Measurements from ENCODE around the gene UNKL.
A peak's percentile ranks its signal among the peaks of the same experiment; 100 is the strongest.

The UNKL gene

GRCh38 chr16:1375741-1376410 is 38.6 kb downstream of the UNKL start:
- no peak for DNase-seq (ENCODE audit: low spot score)

GRCh38 chr16:1375298-1375640 is 39.2 kb downstream of the UNKL start:
- DNase-seq (ENCODE audit: low spot score) = no peak

GRCh38 chr16:1374418-1375297 is 39.8 kb downstream of the UNKL start:
- DNase-seq (ENCODE audit: low spot score) = no peak

DNA sequence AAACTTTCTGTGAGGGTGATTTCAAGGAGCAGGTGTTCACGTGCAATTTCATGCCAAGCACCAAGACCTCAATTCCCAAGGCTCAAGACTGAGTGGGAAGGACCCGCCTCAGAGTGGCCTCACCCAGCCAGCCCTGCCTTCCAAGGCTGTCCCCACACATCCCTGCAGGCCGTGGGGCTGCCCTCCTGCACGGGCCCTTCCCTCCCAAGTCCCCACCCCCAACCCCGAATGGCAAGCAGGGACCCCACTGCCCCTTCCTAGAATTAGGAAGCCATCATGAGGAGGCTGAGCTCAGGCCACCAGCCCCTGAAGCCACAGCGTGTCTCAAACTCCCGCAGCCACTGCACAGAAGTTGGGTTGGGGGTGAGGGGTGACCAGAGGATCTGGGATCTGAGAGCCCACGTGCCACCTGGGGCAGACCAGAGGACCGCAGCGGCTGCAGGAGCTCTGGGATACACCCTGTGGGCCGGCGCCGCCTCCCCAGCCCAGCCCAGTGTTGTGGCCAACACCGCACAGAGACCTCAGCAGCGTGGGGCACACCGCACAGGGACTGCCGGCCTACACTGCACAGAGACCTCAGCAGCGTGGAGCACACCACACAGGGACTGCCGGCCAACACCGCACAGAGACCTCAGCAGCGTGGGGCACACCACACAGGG is 42.1 kb downstream of the UNKL start:
- peak; percentile 48 for DNase-seq (ENCODE audit: low spot score)

DNA sequence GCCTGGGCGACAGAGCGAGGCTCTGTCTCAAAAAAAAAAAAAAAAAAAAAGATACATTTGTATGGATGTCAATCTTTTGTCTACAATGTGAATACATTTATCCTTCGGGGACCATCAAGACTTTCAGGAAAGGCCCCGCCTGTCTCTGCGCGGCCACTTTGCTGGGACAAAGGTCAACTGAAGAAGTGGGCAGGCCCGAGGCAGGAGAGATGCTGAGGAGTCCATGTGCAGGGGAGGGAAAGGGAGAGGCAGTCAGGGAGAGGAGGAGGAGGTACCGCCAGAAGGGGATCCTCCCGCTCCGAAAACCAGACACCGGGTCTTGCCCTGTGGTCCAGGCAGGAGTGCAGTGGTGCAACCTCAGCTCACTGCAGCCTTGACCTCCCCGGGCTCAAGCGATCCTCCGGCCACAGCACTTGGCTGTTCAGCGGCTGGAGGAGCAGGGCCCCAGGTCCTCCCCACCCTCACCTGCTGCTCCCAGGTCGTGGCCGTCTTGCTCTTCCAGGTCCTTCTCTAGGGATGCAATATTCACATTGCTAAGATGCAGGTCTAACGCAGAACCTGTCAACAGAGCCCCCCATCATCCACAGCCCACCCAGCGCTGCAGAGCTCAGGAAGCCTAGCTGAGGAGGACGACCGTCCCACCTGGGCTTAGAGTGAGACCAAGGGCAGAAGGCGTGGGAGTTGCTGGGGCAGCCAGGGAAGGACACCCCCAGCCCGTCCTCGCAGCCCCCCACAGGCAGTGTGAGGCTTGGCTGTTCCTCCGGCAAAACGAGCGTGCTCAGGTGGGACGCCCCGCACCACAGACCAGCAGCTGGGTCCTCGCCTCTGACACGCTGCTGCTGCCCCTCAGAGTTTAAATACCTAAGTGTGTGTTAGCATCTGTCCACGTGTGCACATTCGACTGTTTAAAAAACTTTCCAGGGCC is 43.2 kb downstream of the UNKL start:
- no peak for DNase-seq (ENCODE audit: low spot score)

DNA sequence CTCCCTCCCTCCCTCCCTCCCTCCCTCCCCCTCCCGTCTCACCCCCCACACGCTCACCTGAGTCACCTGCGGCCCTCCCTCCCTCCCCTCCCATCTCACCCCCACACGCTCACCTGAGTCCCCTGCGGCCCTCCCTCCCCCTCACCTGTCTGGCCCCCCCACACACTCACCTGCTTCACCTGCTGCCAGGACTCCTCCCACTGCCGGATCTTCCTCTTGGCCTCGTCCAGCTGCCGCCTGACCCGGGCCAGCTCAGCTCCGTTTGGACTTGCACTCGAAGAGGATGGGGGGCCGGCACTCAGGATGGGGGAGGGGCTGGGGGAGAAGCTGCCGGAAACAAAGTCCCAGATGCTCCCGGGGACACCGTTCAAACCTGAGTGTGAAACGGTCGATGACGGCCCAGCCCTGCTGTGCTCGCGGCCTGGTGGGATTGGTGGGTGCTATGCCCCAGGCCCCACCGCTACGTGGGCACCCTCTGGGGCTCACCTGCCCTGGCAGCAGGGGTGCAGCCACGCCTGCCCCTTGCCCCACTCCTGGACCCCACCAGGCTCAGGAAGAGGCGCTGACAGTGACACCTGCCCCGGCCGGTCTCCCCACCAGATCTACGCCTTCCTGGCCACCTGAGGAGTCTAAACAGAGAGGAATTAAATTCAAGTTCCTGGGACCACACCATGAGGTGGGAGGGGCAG is 46.9 kb downstream of the UNKL start:
- no peak for DNase-seq (ENCODE audit: low spot score)

GRCh38 chr16:1366712-1367299 is 47.7 kb downstream of the UNKL start:
- no peak for DNase-seq (ENCODE audit: low spot score)

DNA sequence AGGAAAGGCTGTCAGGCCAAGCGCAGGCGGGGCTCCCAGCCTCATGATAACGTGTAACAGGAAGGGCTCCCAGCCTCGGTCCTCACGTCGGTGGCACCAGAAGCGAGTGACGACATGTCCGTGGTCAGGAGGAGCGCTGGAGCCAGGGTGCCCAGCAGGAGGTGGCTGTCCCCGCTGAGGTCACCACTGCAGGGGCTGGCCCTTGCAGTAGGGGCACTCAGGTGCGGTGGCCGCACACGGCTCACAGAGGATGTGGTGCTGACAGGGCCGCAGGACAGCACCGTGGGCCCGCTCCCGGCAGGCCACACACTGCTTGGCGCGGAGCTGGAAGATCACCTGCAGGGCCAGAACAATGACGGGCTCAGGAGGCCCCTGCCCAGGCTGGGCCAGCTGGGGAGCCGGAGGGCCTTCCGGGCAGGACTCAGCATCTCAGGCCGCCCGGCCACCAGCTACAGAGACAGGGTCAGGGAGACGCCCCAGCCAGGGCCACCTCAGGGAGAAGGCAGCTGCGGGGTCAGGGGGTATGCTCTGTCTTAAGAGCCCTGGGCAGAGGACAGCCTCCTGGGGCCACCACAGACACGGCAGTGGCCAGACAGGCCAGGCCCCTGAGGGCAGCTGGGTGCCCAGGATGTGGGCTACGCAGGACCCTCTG is 48.3 kb downstream of the UNKL start:
- no peak for DNase-seq (ENCODE audit: low spot score)

- DNase-seq (ENCODE audit: low spot score) = no peak
These were observed 50.0 kb downstream of the UNKL start for GRCh38 chr16:1364510-1364909.

DNA sequence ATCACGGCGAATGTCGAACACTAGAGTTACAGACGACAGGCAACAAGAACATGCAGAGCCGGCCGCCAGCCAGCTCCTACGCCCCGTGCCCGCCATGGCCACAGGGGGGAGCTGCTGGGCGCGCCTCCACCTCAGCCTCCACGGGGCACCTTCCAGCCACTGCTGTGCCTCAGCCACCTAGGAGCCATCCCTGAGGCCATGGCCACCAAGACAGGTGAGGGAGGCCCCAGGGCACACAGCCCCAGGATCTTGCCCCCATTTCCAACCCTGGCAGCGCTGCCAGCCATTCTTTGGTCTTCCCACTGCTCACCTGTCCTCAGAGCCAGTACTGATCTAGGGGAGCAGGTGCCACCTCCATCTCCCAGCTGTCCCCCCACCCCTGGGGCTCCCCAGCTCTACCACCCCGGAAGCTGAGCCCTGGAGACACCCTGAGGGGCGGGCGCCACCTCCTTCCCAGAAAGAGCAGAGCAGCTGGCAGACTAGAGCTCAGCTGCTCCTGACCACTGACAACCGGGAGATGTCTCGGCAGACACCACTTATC is 50.9 kb downstream of the UNKL start:
- DNase-seq (ENCODE audit: low spot score) = no peak

DNA sequence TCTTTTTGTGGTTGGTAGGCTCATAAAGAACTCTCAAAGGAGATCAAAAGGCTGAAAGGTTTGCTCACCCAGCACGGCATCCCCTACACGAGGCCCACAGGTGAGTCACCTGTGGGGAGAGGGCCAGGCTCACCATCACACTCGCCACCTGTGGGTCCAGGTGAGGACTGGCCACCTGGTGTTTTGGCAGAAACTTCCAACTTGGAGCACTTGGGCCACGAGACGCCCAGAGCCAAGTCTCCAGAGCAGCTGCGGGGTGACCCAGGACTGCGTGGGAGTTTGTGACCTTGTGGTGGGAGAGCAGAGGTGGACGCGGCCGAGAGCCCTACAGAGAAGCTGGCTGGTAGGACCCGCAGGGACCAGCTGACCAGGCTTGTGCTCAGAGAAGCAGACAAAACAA is 51.7 kb downstream of the UNKL start:
- no peak for DNase-seq (ENCODE audit: low spot score)

GRCh38 chr16:1361685-1362360 is 52.7 kb downstream of the UNKL start:
- DNase-seq (ENCODE audit: low spot score) = no peak

DNA sequence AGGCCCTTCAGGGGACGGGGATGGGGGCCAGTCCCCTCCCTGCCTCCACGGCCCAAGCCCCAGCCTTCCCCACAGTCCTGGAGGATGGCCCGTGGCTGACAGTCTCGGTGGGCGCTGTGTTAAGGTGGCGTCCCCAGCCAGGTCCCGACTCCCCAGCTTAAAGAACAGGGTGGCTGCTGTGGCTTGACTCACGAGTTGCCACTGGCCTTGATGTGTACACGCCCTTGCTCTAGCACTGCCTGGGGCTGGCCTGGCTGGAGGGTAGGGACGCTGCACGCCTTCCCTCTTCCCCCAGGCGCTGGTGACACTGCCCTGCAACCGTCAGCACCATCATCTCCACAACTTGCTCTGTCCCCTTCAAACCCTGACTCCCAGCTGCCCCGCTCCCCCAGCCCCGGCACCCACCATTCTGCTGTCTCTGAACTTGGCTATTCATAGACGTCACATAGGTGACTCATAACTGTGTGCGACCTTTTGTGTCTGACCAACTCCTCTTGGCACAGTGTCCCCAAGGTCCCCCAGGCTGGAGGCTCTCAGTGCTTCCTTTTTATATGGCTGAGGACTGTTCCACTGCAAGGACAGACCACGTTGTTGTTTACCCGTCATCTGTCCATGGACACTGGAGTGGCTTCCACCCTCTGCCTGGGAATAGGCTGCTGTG is 56.5 kb downstream of the UNKL start:
- DNase-seq (ENCODE audit: low spot score) = no peak

DNA sequence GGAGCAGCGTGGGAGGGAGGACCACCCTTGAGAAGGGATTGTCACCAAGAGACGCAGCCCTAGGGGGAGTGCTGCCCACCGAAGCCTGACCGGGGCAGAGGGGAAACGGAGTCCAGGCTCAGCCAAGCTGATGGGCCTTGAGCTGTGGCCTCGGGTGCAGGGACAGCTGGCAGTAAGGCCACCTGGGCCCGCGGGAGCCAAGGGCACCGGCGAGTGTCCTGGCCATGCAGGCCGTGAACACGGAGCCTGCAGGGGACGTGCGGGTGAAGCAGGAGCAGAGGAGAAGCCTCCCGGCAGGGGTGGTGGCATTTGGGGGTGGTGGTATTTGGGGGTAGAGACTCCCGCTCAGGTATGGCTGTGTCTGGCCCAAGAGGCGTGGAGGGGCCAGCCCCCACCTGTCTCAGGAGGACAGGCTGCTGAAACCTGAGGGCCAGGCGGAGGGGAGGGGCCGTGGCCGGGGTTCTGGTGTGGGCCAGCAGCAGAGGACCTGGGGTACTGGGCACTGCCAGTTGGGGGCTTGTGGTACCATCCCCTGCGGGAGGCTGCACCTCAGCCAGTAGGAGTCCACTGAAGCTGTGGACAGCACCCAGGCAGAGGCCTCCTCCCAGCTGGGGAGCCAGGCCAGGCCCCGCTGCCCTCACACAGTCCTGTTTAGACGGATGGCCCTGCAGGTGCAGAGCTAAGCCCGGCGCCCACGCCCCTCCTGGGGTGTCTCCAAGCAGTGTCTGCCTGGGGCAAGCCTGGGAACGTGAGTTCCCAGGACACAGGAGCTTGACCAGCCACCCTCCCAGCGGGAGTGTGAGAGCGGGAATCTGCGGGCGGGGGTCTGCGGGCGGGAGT is 58.2 kb downstream of the UNKL start:
- DNase-seq (ENCODE audit: low spot score) = no peak

GRCh38 chr16:1355591-1355990 is 58.9 kb downstream of the UNKL start:
- DNase-seq (ENCODE audit: low spot score) = no peak

DNA sequence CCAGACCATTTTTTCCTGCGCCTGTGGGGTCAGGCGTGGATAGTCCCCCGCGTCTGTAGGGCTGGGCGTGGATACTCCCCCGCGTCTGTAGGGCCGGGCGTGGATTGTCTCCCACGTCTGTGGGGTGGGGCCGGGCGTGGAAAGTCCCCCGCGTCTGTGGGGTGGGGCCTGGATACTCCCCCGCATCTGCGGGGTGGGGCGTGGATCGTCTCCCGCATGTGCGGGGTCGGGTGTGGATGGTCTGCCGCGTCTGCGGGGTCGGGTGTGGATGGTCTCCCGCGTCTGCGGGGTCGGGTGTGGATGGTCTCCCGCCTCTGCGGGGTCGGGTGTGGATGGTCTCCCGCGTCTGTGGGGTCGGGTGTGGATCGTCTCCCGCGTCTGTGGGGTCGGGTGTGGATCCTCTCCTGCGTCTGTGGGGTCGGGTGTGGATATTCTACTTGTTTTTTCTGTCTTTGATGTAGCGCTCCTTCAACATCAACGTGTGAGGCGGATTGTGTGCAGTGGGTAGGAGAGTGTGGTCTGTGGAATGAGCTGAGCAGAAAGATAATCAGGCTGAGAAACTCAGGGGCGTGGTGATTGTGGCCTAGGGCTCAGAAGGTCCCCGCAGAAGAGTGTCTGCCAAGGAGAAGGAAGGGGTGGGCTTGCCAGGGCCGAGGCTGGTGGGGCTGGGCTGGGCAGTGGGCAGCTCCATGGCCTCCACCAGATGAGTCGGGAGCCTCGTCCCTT is 59.5 kb downstream of the UNKL start:
- DNase-seq (ENCODE audit: low spot score) = no peak

DNA sequence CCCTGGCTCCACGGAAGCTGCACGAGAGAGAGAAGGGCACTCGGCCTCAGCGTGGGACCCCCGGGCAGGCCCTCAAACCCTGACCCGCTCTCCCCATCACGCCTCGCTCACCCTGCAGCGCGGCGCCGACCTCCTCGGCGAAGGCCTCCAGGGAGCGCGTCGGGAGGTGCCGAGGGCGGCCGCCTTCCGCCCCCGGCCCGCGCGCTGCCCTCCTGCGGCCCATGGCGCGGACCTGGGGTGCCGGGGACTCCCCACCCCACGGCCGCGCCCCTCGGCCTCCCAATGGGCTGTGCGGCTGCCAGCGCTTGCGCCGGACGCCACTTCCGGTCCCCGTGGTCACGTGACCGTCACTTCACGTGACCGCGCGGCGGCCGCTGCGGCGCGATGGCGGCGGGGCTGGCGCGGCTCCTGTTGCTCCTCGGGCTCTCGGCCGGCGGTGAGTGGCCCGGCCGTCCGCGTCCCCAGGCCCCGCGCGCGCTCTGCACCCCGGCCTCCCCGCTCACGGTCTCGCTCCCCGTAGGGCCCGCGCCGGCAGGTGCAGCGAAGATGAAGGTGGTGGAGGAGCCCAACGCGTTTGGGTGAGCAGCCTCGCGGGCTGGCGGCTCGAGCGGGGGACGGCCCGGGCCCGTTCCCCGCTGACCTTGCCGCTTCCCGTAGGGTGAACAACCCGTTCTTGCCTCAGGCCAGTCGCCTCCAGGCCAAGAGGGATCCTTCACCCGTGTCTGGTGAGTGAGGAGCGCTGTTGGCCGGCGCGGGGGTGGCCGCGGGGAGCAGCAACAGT is 62.7 kb downstream of the UNKL start, which contains the start of the genes GNPTG and TSR3:
Gene GNPTG, plus strand, starts transcription at position 350 of the 781 bp plus-strand sequence. Its CDS starts 35 bp downstream, at position 385.
Gene TSR3, minus strand, starts transcription at position 297 of the 781 bp plus-strand sequence. Its CDS starts 74 bp downstream, at position 223.
- DNase-seq (ENCODE audit: low spot score) = peak; percentile 90

Measured in left forelimb (tissue), 1 donor.